ENCODE data around the gene PAFAH1B2. TPM values are rescaled to one million over a fixed set of nuclear protein-coding genes. Genes with fewer than 3 reads are reported as not detected.
A peak's percentile ranks its signal among the peaks of the same experiment; 100 is the strongest.

Gene PAFAH1B2
- total RNA-seq, 1 donor, result 151 TPM

- Histone ChIP-seq H3K9me3 (ENCODE audit: low read depth, low read length) (no peaks in the 10 kb centered on the region), H3K27me3 (ENCODE audit: insufficient read depth, low read length) (no peaks in the 10 kb centered on the region)
Observed at GRCh38 chr11:117193130-117194020, 49.3 kb downstream of the PAFAH1B2 start.

GRCh38 chr11:117194267-117194666, 50.2 kb downstream of the PAFAH1B2 start:
- Histone ChIP-seq H3K27ac (ENCODE audit: low read depth, low read length) (no peak overlapping the region), H3K4me3 (ENCODE audit: insufficient read depth, low read length) (no peak overlapping the region), H3K36me3 (ENCODE audit: insufficient read depth, low read length) (peaks cover 62% of the 10 kb centered on the region), H3K27me3 (ENCODE audit: insufficient read depth, low read length) (no peaks in the 10 kb centered on the region), H3K9me3 (ENCODE audit: low read depth, low read length) (no peaks in the 10 kb centered on the region), H3K4me2 (ENCODE audit: insufficient read depth, low read length) (no peak overlapping the region), H3K79me2 (ENCODE audit: insufficient read depth, low read length) (peaks cover 14% of the 10 kb centered on the region), H4K20me1 (ENCODE audit: insufficient read depth, low read length) (peaks cover 4% of the 10 kb centered on the region), H3K4me1 (ENCODE audit: insufficient read depth, low read length) (peaks cover 12% of the 10 kb centered on the region), H2AFZ (ENCODE audit: low read length) (no peak overlapping the region)
- DNase-seq (ENCODE audit: insufficient read length, low spot score, missing footprints), result peak; percentile 51
- no peak for TF ChIP-seq CTCF (IDR thresholded peaks at IDR 0.05; ENCODE audit: extremely low read depth, low read depth, low read length)

More at GRCh38 chr11:117193130-117194020, 49.3 kb downstream of the PAFAH1B2 start:
- peak; percentile 19 for DNase-seq (ENCODE audit: insufficient read length, low spot score, missing footprints)
- TF ChIP-seq CTCF (IDR thresholded peaks at IDR 0.05; ENCODE audit: extremely low read depth, low read depth, low read length), result no peak
- Histone ChIP-seq H3K79me2 (ENCODE audit: insufficient read depth, low read length) (peaks cover 7% of the 10 kb centered on the region), H3K36me3 (ENCODE audit: insufficient read depth, low read length) (peaks cover 71% of the 10 kb centered on the region), H3K4me2 (ENCODE audit: insufficient read depth, low read length) (no peak overlapping the region), H4K20me1 (ENCODE audit: insufficient read depth, low read length) (peaks cover 4% of the 10 kb centered on the region), H3K27ac (ENCODE audit: low read depth, low read length) (no peak overlapping the region), H2AFZ (ENCODE audit: low read length) (no peak overlapping the region), H3K4me1 (ENCODE audit: insufficient read depth, low read length) (peaks cover 8% of the 10 kb centered on the region), H3K4me3 (ENCODE audit: insufficient read depth, low read length) (no peak overlapping the region)

GRCh38 chr11:117195258-117195657, 51.2 kb downstream of the PAFAH1B2 start:
- Histone ChIP-seq H3K4me3 (ENCODE audit: insufficient read depth, low read length) (no peak overlapping the region), H2AFZ (ENCODE audit: low read length) (no peak overlapping the region), H3K27me3 (ENCODE audit: insufficient read depth, low read length) (no peaks in the 10 kb centered on the region), H4K20me1 (ENCODE audit: insufficient read depth, low read length) (peaks cover 9% of the 10 kb centered on the region), H3K9me3 (ENCODE audit: low read depth, low read length) (no peaks in the 10 kb centered on the region), H3K36me3 (ENCODE audit: insufficient read depth, low read length) (peaks cover 59% of the 10 kb centered on the region), H3K79me2 (ENCODE audit: insufficient read depth, low read length) (peaks cover 24% of the 10 kb centered on the region), H3K27ac (ENCODE audit: low read depth, low read length) (no peak overlapping the region), H3K4me1 (ENCODE audit: insufficient read depth, low read length) (peaks cover 12% of the 10 kb centered on the region), H3K4me2 (ENCODE audit: insufficient read depth, low read length) (no peak overlapping the region)
- TF ChIP-seq CTCF (IDR thresholded peaks at IDR 0.05; ENCODE audit: extremely low read depth, low read depth, low read length), result no peak
- peak; percentile 52 for DNase-seq (ENCODE audit: insufficient read length, low spot score, missing footprints)

GRCh38 chr11:117195761-117196160, 51.7 kb downstream of the PAFAH1B2 start:
- no peaks in the 10 kb centered on the region for H3K27me3 ChIP-seq (ENCODE audit: insufficient read depth, low read length)

More at GRCh38 chr11:117195761-117196160, 51.7 kb downstream of the PAFAH1B2 start:
- Histone ChIP-seq H3K4me3 (ENCODE audit: insufficient read depth, low read length) (no peak overlapping the region), H4K20me1 (ENCODE audit: insufficient read depth, low read length) (peaks cover 14% of the 10 kb centered on the region), H3K36me3 (ENCODE audit: insufficient read depth, low read length) (peaks cover 56% of the 10 kb centered on the region), H3K4me1 (ENCODE audit: insufficient read depth, low read length) (peaks cover 12% of the 10 kb centered on the region), H3K27ac (ENCODE audit: low read depth, low read length) (no peak overlapping the region), H3K9me3 (ENCODE audit: low read depth, low read length) (no peaks in the 10 kb centered on the region), H2AFZ (ENCODE audit: low read length) (no peak overlapping the region), H3K79me2 (ENCODE audit: insufficient read depth, low read length) (peaks cover 29% of the 10 kb centered on the region), H3K4me2 (ENCODE audit: insufficient read depth, low read length) (no peak overlapping the region)
- DNase-seq (ENCODE audit: insufficient read length, low spot score, missing footprints), result peak; percentile 38
- no peak for TF ChIP-seq CTCF (IDR thresholded peaks at IDR 0.05; ENCODE audit: extremely low read depth, low read depth, low read length)
